Astrocyte (in vitro differentiated cells and primary cell): ENCODE results near the gene HLX.

Experiments used
- CTCF ChIP-seq: IDR thresholded peaks from 2 replicates; pipeline ENCODE4 v1.5.1; 2011; ENCODE audit warnings: low read depth, mild to moderate bottlenecking, inconsistent platforms, low read length, moderate library complexity; ENCODE audit not compliant: insufficient read depth
- EZH2 ChIP-seq: IDR thresholded peaks from 2 replicates; pipeline ENCODE4 v1.6.1; 2012; ENCODE audit warnings: mild to moderate bottlenecking, low read length, inconsistent platforms; ENCODE audit not compliant: insufficient read depth

DNA sequence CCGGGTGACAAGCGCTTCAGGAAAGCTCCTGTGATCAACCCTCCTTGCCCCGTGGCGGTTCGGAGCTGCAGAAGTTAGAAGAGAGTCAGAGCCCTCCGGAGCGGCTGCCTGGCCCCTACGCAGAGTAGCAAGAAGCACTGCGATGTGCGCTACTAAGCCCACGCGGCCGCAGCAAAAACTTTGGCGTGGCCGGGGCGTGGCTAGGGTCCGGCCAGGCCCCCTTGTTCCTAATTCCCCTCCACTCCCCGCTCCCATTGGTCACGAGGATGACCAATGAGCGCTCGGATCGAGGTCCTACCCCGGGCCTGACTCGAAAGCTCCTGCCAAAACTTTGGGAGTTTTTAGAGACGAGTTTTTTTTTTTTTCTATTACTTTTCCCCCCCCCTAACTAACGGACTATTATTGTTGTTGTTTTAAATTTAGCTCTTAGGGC lies at the start of gene HLX:
- TF ChIP-seq CTCF: no peak
- no peak for TF ChIP-seq EZH2
